ENCODE results near the gene GPR137B. TPM values are rescaled to one million over a fixed set of nuclear protein-coding genes. Genes with fewer than 3 reads are reported as not detected.

GPR137B gene
- total and polyA plus RNA-seq, 2 of the 4 experiments (the other 2 are of a cell fraction): 4.5 to 12.3 TPM

DNA sequence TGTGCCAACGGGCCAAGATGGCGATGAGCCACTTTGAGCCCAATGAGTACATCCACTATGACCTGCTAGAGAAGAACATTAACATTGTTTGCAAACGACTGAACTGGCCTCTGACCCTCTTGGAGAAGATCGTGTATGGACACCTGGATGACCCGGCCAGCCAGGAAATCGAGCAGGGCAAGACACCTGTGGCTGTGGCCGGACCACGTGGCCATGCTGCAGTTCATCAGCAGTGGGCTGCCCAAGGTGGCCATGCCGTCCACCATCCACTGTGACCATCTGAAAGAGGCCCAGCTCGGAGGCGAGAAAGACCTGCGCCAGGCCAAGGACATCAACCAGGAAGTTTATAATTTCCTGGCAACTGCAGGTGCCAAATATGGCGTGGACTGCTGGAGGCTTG is 32.2 kb upstream of the GPR137B start:
- Histone ChIP-seq H4K8ac (ENCODE audit: low read depth in 2 of 2, low read length in 2 of 2) (no peak overlapping the region), H3K14ac (replicated peaks; ENCODE audit: low read depth, low read length) (no peak overlapping the region), H3K36me3 (ENCODE audit: control insufficient read depth, insufficient read depth, low read length) (no peaks in the 10 kb centered on the region), H4K91ac (ENCODE audit: insufficient read depth, low read depth, low read length) (no peak overlapping the region), H4K5ac (ENCODE audit: low read depth, low read length) (no peak overlapping the region), H3K27me3 (ENCODE audit: control insufficient read depth, insufficient read depth, low read length) (no peaks in the 10 kb centered on the region; the same call in 1 of the 2 replicates), H3K56ac (ENCODE audit: extremely low read depth, insufficient read depth, low read length) (no peak overlapping the region), H3K27ac (ENCODE audit: insufficient read depth, low read length) (no peak overlapping the region), H2BK120ac (ENCODE audit: low read depth, low read length) (no peak overlapping the region), H3K4me1 (ENCODE audit: control insufficient read depth, insufficient read depth, low read length) (no peaks in the 10 kb centered on the region), H2BK5ac (ENCODE audit: low read depth, low read length, poor library complexity, severe bottlenecking) (no peak overlapping the region), H2AFZ (replicated peaks; ENCODE audit: low read length, poor library complexity) (no peak overlapping the region), H3K4ac (ENCODE audit: low read depth, low read length) (no peak overlapping the region), H2BK15ac (ENCODE audit: low read depth, low read length) (no peak overlapping the region), H3K9me1 (ENCODE audit: insufficient read depth, low read length) (no peaks in the 10 kb centered on the region), H4K20me1 (ENCODE audit: insufficient read depth, low read length) (no peaks in the 10 kb centered on the region), H3K23ac (ENCODE audit: low read depth, low read length) (no peak overlapping the region), H3K4me3 (ENCODE audit: insufficient read depth, low read depth, low read length) (no peak overlapping the region), H2BK20ac (ENCODE audit: low read depth, low read length) (no peak overlapping the region), H3K4me2 (ENCODE audit: low read depth, low read length) (no peak overlapping the region), H3K9ac (ENCODE audit: low read depth, low read length) (no peak overlapping the region), H3K18ac (ENCODE audit: low read depth, low read length) (no peak overlapping the region), H3K9me3 (ENCODE audit: control insufficient read depth, insufficient read depth, low read length) (no peaks in the 10 kb centered on the region), H2AK9ac (replicated peaks; ENCODE audit: low read depth, low read length, poor library complexity) (no peak overlapping the region), H3K79me1 (ENCODE audit: low read depth in 1 of 2, low read length in 2 of 2) (no peaks in the 10 kb centered on the region), H2AK5ac (ENCODE audit: low read depth, low read length) (no peak overlapping the region)
- CTCF ChIA-PET: interaction anchor here (0.6 kb wide), 1 partner anchor 366 kb away, joined by 3 read pairs; no protein-coding TSS in a partner anchor
- POLR2A ChIA-PET (ENCODE audit: unreplicated experiment): no interaction called here
- in situ Hi-C loops (cut with MboI; ENCODE audit: low sequenced_read_pairs): loop anchor here (5.0 to 25.0 kb wide), 3 partner anchors 185 to 1277 kb away; no protein-coding TSS in a partner anchor
- WGBS, 2 experiments (ENCODE audit: extremely low coverage in 2 of 2, insufficient read length in 1 of 2): 90% methylated on average over 6 of the region's 13 CpGs; no CpG with 5 or more reads in 1 of the 2 experiments
- no peak for ATAC-seq (ENCODE audit: low read depth)
- DNase-seq: no peak
- dilution Hi-C loops (cut with HindIII; ENCODE audit: low sequenced_read_pairs, unreplicated experiment): no loop called here
- TF ChIP-seq CHD1 (IDR thresholded peaks at IDR 0.05; ENCODE audit: low read depth, low read length) (no peak), MXI1 (IDR thresholded peaks at IDR 0.05; ENCODE audit: borderline replicate concordance, low read depth, low read length) (no peak), CEBPB (IDR thresholded peaks at IDR 0.05; ENCODE audit: low read depth, low read length) (no peak), RFX5 (IDR thresholded peaks at IDR 0.05; ENCODE audit: low read depth, low read length) (no peak), BHLHE40 (IDR thresholded peaks at IDR 0.05; ENCODE audit: low read depth, low read length) (no peak), MAFK (IDR thresholded peaks at IDR 0.05; ENCODE audit: low read depth, low read length) (no peak), FOS (IDR thresholded peaks at IDR 0.05; ENCODE audit: low read depth, low read length) (no peak), POLR2A (IDR thresholded peaks at IDR 0.05; ENCODE audit: low read depth, low read length) (no peak), NFE2L2 (IDR thresholded peaks at IDR 0.05; ENCODE audit: low read depth, low read length) (no peak), RAD21 (IDR thresholded peaks at IDR 0.05; ENCODE audit: low read length) (no peak), SMC3 (IDR thresholded peaks at IDR 0.05; ENCODE audit: low read depth, low read length) (no peak)
- TF ChIP-seq, protein P1, sequence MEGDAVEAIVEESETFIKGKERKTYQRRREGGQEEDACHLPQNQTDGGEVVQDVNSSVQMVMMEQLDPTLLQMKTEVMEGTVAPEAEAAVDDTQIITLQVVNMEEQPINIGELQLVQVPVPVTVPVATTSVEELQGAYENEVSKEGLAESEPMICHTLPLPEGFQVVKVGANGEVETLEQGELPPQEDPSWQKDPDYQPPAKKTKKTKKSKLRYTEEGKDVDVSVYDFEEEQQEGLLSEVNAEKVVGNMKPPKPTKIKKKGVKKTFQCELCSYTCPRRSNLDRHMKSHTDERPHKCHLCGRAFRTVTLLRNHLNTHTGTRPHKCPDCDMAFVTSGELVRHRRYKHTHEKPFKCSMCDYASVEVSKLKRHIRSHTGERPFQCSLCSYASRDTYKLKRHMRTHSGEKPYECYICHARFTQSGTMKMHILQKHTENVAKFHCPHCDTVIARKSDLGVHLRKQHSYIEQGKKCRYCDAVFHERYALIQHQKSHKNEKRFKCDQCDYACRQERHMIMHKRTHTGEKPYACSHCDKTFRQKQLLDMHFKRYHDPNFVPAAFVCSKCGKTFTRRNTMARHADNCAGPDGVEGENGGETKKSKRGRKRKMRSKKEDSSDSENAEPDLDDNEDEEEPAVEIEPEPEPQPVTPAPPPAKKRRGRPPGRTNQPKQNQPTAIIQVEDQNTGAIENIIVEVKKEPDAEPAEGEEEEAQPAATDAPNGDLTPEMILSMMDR (conservative IDR thresholded peaks at IDR 0.05; ENCODE audit: low read depth, low read length): no peak
- TF ChIP-seq, protein P2, sequence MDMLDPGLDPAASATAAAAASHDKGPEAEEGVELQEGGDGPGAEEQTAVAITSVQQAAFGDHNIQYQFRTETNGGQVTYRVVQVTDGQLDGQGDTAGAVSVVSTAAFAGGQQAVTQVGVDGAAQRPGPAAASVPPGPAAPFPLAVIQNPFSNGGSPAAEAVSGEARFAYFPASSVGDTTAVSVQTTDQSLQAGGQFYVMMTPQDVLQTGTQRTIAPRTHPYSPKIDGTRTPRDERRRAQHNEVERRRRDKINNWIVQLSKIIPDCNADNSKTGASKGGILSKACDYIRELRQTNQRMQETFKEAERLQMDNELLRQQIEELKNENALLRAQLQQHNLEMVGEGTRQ (IDR thresholded peaks at IDR 0.05; ENCODE audit: low read depth, low read length): no peak
- intact Hi-C loops (cut with micrococcal nuclease): loop anchor here (10.0 kb wide), 1 partner anchor 235 kb away; no protein-coding TSS in a partner anchor
- no TSS peak for BruUV-seq (replicated peaks)
